Measurements from ENCODE around the gene CYP20A1. TPM values are rescaled to one million over a fixed set of nuclear protein-coding genes. Genes with fewer than 3 reads are reported as not detected.

The CYP20A1 gene
- total RNA-seq, 1 experiment from 2014 or later: 14.5 TPM

DNA sequence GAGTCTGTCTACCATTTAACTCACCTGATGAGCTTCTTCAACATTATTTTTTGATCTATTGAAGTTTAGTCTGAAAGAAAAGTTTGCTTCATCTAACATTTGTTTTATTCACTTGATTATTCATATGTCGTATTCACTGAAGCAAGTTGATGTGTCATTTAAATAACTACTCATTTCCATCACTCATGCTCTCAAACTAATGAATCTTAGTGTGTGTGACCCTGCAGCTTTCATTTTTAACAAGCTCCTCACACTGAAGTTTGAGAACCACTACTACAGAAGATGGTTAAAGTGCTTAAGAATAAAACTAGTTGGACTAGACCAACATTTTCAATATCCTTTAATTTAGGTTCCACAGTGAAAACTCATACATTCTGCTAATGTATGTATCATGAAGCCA is 87.5 kb downstream of the CYP20A1 start:
- TF ChIP-seq CTCF (IDR thresholded peaks at IDR 0.05; ENCODE audit: unreplicated experiment): no peak
- ChIA-PET POLR2A (interaction anchor here (1.1 to 1.2 kb wide), 2 partner anchors 19 to 24 kb away, joined by 3 read pairs; no protein-coding TSS in a partner anchor), CTCF (no interaction called here)
- BruUV-seq (replicated peaks): no TSS peak
- no peak for DNase-seq (ENCODE audit: unreplicated experiment)
- Mint-ChIP-seq H3K4me1 (ENCODE audit: insufficient read depth, unreplicated experiment) (peaks cover 18% of the 10 kb centered on the region), H3K27me3 (ENCODE audit: insufficient read depth, unreplicated experiment) (no peaks in the 10 kb centered on the region), H3K27ac (ENCODE audit: low read depth, unreplicated experiment) (no peak overlapping the region), H3K9me3 (ENCODE audit: unreplicated experiment) (no peaks in the 10 kb centered on the region), H3K4me3 (ENCODE audit: unreplicated experiment) (no peak overlapping the region), H3K36me3 (ENCODE audit: insufficient read depth, unreplicated experiment) (no peaks in the 10 kb centered on the region)
- intact Hi-C loops (cut with micrococcal nuclease): loop anchor here (5.0 kb wide), 2 partner anchors 89 to 126 kb away; partner anchors contain the start of gene CYP20A1

GRCh38 chr2:203327582-203327900 is 88.7 kb downstream of the CYP20A1 start:
- CTCF ChIA-PET: interaction anchor here (0.7 kb wide), 1 partner anchor 9 kb away, joined by 3 read pairs; no protein-coding TSS in a partner anchor
- BruUV-seq (replicated peaks): no TSS peak

DNA sequence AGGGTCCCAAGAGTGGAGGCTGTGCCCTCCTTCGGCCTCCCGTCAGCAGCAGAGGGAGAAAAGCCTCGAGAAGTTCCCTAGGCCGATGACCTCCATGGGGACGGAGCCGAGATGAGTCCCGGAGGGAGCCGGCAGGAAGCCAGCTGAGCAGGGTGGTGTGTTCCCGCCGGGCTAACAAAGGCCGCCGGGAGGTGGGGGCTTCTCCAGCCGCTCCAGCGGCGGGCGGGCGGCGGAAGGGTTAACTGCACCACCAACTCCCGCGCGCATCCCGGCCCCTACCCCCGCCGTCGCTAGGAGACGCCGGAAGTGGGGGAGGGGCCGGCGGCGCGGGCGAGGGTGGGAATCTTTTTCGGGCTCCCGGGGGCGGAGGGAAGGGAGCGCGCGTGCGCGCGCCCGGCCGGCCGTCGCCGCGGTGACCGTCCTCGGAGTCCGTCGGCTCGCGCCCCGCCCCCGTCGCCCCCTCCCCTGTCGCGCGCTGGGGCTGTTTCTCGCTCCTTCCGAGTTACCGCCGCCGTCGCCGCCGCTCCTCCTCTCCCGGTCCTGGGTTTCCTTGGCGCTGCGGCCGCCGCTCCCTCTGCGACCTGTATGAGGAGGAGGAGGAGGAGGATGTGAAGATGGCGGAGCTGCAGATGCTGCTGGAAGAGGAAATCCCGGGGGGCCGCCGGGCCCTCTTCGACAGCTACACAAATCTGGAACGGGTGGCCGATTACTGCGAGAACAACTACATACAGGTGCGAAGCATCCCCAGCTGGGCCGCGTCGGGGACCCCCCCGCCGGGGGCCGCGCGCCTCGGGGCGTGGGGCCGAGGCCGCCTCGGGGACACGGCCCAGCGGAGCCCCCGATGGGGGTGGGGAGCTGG is 89.3 kb downstream of the CYP20A1 start, which contains the start of gene ABI2:
TSS of gene ABI2 (plus strand) at position 494 of the 859 bp plus-strand sequence. CDS start at position 615, 121 bp downstream.
- POLR2A ChIA-PET: interaction anchor here (0.6 to 2.2 kb wide), 9 partner anchors 10 to 388 kb away, joined by 3 to 17 read pairs (median 3); partner anchors contain the start of gene CYP20A1
- TF ChIP-seq CTCF (IDR thresholded peaks at IDR 0.05; ENCODE audit: unreplicated experiment): no peak
- H3K4me3 Mint-ChIP-seq (ENCODE audit: unreplicated experiment): peak within 1 kb of the TSS; percentile 76
- H3K27ac Mint-ChIP-seq (ENCODE audit: low read depth, unreplicated experiment): peak within 1 kb of the TSS; percentile 61
- DNase-seq (ENCODE audit: unreplicated experiment): peak; percentile 73
- H3K27me3 Mint-ChIP-seq (ENCODE audit: insufficient read depth, unreplicated experiment): no peaks in the 10 kb centered on the region
- no peaks in the 10 kb centered on the region for H3K9me3 Mint-ChIP-seq (ENCODE audit: unreplicated experiment)
- no peaks in the 10 kb centered on the region for H3K36me3 Mint-ChIP-seq (ENCODE audit: insufficient read depth, unreplicated experiment)
- no TSS peak for BruUV-seq (replicated peaks)
- intact Hi-C loops (cut with micrococcal nuclease): loop anchor here (5.0 kb wide), 2 partner anchors 91 to 124 kb away; partner anchors contain the start of gene CYP20A1
- peaks cover 18% of the 10 kb centered on the region for H3K4me1 Mint-ChIP-seq (ENCODE audit: insufficient read depth, unreplicated experiment)
- CTCF ChIA-PET: interaction anchor here (0.5 to 1.5 kb wide), 4 partner anchors 9 to 737 kb away, joined by 3 to 4 read pairs (median 3); no protein-coding TSS in a partner anchor

More at GRCh38 chr2:203327582-203327900, 88.7 kb downstream of the CYP20A1 start:
- Mint-ChIP-seq H3K9me3 (ENCODE audit: unreplicated experiment) (no peaks in the 10 kb centered on the region), H3K27me3 (ENCODE audit: insufficient read depth, unreplicated experiment) (no peaks in the 10 kb centered on the region), H3K27ac (ENCODE audit: low read depth, unreplicated experiment) (no peak overlapping the region), H3K4me3 (ENCODE audit: unreplicated experiment) (peak overlapping the region; percentile 76), H3K4me1 (ENCODE audit: insufficient read depth, unreplicated experiment) (peaks cover 18% of the 10 kb centered on the region), H3K36me3 (ENCODE audit: insufficient read depth, unreplicated experiment) (no peaks in the 10 kb centered on the region)
- no peak for DNase-seq (ENCODE audit: unreplicated experiment)
- intact Hi-C loops (cut with micrococcal nuclease): loop anchor here (5.0 kb wide), 2 partner anchors 90 to 125 kb away; partner anchors contain the start of gene CYP20A1
- TF ChIP-seq CTCF (IDR thresholded peaks at IDR 0.05; ENCODE audit: unreplicated experiment): no peak
- POLR2A ChIA-PET: interaction anchor here (0.7 to 0.9 kb wide), 2 partner anchors 16 to 87 kb away, joined by 3 read pairs; no protein-coding TSS in a partner anchor

Data from MCF 10A (cell line).